ENCODE results near the gene PPL.
"Not testable (repeated sequence)": the region's sequence is repeated elsewhere in the genome, so short reads cannot be mapped to it uniquely, and the experiment has no call there.

The PPL gene

GRCh38 chr16:4972938-4973587, 36.1 kb upstream of the PPL start:
- FAIRE-seq (no peak), DNase-seq (ENCODE audit: insufficient read length) (no peak)
- TF ChIP-seq POLR2AphosphoS5 (IDR thresholded peaks at IDR 0.05; ENCODE audit: low read depth, low read length) (no peak), TAF1 (IDR thresholded peaks at IDR 0.05; ENCODE audit: borderline replicate concordance, low read depth, low read length) (no peak), POLR2A (IDR thresholded peaks at IDR 0.05; ENCODE audit: low read depth, low read length) (no peak)

- no peak for FAIRE-seq
- DNase-seq (ENCODE audit: insufficient read length): no peak
- TF ChIP-seq POLR2A (IDR thresholded peaks at IDR 0.05; ENCODE audit: low read depth, low read length) (no peak), POLR2AphosphoS5 (IDR thresholded peaks at IDR 0.05; ENCODE audit: low read depth, low read length) (no peak), TAF1 (IDR thresholded peaks at IDR 0.05; ENCODE audit: borderline replicate concordance, low read depth, low read length) (no peak)
These were observed 33.1 kb upstream of the PPL start for GRCh38 chr16:4970010-4970409.

GRCh38 chr16:4968879-4969483, 32.0 kb upstream of the PPL start:
- DNase-seq (ENCODE audit: insufficient read length): no peak
- no peak for TF ChIP-seq POLR2A (IDR thresholded peaks at IDR 0.05; ENCODE audit: low read depth, low read length)
- no peak for TF ChIP-seq TAF1 (IDR thresholded peaks at IDR 0.05; ENCODE audit: borderline replicate concordance, low read depth, low read length)
- no peak for TF ChIP-seq POLR2AphosphoS5 (IDR thresholded peaks at IDR 0.05; ENCODE audit: low read depth, low read length)
- no peak for FAIRE-seq

- DNase-seq (ENCODE audit: insufficient read length); FAIRE-seq: not testable (repeated sequence)
These were observed 31.3 kb upstream of the PPL start for GRCh38 chr16:4968278-4968677.

- DNase-seq (ENCODE audit: insufficient read length) (no peak), FAIRE-seq (no peak)
- TF ChIP-seq POLR2AphosphoS5 (IDR thresholded peaks at IDR 0.05; ENCODE audit: low read depth, low read length) (no peak), POLR2A (IDR thresholded peaks at IDR 0.05; ENCODE audit: low read depth, low read length) (no peak), TAF1 (IDR thresholded peaks at IDR 0.05; ENCODE audit: borderline replicate concordance, low read depth, low read length) (no peak)
These were observed 29.9 kb upstream of the PPL start for GRCh38 chr16:4966736-4967453.

GRCh38 chr16:4963527-4963926, 26.6 kb upstream of the PPL start:
- DNase-seq (ENCODE audit: insufficient read length); FAIRE-seq: not testable (repeated sequence)

GRCh38 chr16:4962716-4963115, 25.8 kb upstream of the PPL start:
- DNase-seq (ENCODE audit: insufficient read length) (no peak), FAIRE-seq (no peak)
- no peak for TF ChIP-seq POLR2A (IDR thresholded peaks at IDR 0.05; ENCODE audit: low read depth, low read length)
- TF ChIP-seq TAF1 (IDR thresholded peaks at IDR 0.05; ENCODE audit: borderline replicate concordance, low read depth, low read length): no peak
- no peak for TF ChIP-seq POLR2AphosphoS5 (IDR thresholded peaks at IDR 0.05; ENCODE audit: low read depth, low read length)

- DNase-seq (ENCODE audit: insufficient read length): no peak
- no peak for TF ChIP-seq POLR2AphosphoS5 (IDR thresholded peaks at IDR 0.05; ENCODE audit: low read depth, low read length)
- no peak for TF ChIP-seq TAF1 (IDR thresholded peaks at IDR 0.05; ENCODE audit: borderline replicate concordance, low read depth, low read length)
- no peak for TF ChIP-seq POLR2A (IDR thresholded peaks at IDR 0.05; ENCODE audit: low read depth, low read length)
- FAIRE-seq: no peak
These were observed 23.6 kb upstream of the PPL start for GRCh38 chr16:4960579-4960978.

GRCh38 chr16:4958510-4959438, 21.8 kb upstream of the PPL start:
- TF ChIP-seq POLR2AphosphoS5 (IDR thresholded peaks at IDR 0.05; ENCODE audit: low read depth, low read length): no peak
- TF ChIP-seq TAF1 (IDR thresholded peaks at IDR 0.05; ENCODE audit: borderline replicate concordance, low read depth, low read length): no peak
- no peak for TF ChIP-seq POLR2A (IDR thresholded peaks at IDR 0.05; ENCODE audit: low read depth, low read length)
- FAIRE-seq (no peak), DNase-seq (ENCODE audit: insufficient read length) (no peak)

- TF ChIP-seq TAF1 (IDR thresholded peaks at IDR 0.05; ENCODE audit: borderline replicate concordance, low read depth, low read length) (no peak), POLR2A (IDR thresholded peaks at IDR 0.05; ENCODE audit: low read depth, low read length) (no peak), POLR2AphosphoS5 (IDR thresholded peaks at IDR 0.05; ENCODE audit: low read depth, low read length) (no peak)
- DNase-seq (ENCODE audit: insufficient read length) (peak; percentile 91), FAIRE-seq (peak; percentile 82)
These were observed 21.0 kb upstream of the PPL start, which contains the start of gene SEC14L5 for GRCh38 chr16:4957720-4958509. TSS of gene SEC14L5 (plus strand) at chr16:4958330. CDS start at chr16:4959324, 994 bp downstream.

- FAIRE-seq (no peak), DNase-seq (ENCODE audit: insufficient read length) (no peak)
- TF ChIP-seq POLR2A (IDR thresholded peaks at IDR 0.05; ENCODE audit: low read depth, low read length) (no peak), POLR2AphosphoS5 (IDR thresholded peaks at IDR 0.05; ENCODE audit: low read depth, low read length) (no peak), TAF1 (IDR thresholded peaks at IDR 0.05; ENCODE audit: borderline replicate concordance, low read depth, low read length) (no peak)
These were observed 20.4 kb upstream of the PPL start for GRCh38 chr16:4957420-4957719.
